ENCODE measurements around the gene EFL1.

DNA sequence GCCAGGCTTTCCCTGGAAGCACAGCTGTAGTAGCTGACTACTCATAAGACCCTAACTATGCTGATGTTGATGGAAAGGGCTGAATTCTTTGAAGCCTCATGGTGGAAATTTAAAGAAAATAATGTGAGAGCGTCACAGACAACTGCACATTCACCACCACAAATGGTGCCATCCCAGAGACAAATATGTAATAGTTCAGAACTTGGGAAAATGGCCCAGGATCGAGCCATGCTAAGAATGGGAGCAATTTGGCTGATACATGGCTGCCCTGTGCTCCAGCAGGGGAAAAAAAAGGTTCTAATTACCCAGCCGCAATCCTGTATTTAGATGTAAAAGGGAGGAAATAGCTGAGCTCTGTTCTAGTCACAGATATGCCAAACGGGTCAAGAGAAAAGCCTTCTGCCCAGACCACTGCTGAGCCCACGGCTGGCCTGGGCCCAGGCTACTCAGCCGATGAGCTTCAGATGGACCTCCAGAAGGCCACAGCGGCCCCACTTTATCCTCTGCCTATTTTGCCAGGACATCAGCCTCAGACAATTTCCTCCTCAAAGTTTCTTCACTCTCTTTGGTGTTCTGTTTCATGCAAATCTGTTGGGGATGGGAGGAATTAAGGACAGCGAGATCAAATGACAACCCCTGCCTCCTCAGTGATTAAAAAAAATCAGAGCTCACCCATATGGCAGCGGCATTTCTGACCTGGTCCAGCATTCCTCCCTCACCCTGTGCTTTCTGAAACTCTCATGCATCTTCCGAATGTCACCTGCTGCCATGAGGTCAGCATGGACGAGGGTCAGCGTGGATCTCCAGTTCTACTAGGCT lies 162.2 kb downstream of the EFL1 start:
- no peak for TF ChIP-seq ZNF677 (tag by site-specific recombination; IDR thresholded peaks at IDR 0.05)
- TF ChIP-seq ZNF174 (tag by site-specific recombination; IDR thresholded peaks at IDR 0.05), result no peak
- no peak for TF ChIP-seq ZFP69B (tag by site-specific recombination; IDR thresholded peaks at IDR 0.05)
- TF ChIP-seq MYNN (tag by site-specific recombination; IDR thresholded peaks at IDR 0.05; ENCODE audit: borderline replicate concordance), result no peak
- no peak for TF ChIP-seq CTCF (tag by site-specific recombination; IDR thresholded peaks at IDR 0.05)
- TF ChIP-seq, protein P1, sequence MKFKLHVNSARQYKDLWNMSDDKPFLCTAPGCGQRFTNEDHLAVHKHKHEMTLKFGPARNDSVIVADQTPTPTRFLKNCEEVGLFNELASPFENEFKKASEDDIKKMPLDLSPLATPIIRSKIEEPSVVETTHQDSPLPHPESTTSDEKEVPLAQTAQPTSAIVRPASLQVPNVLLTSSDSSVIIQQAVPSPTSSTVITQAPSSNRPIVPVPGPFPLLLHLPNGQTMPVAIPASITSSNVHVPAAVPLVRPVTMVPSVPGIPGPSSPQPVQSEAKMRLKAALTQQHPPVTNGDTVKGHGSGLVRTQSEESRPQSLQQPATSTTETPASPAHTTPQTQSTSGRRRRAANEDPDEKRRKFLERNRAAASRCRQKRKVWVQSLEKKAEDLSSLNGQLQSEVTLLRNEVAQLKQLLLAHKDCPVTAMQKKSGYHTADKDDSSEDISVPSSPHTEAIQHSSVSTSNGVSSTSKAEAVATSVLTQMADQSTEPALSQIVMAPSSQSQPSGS (tag by site-specific recombination; IDR thresholded peaks at IDR 0.05; ENCODE audit: low read depth), result no peak
- no peak for TF ChIP-seq ZBTB17 (tag by site-specific recombination; IDR thresholded peaks at IDR 0.05)
- TF ChIP-seq OVOL3 (tag by site-specific recombination; IDR thresholded peaks at IDR 0.05), result no peak
- TF ChIP-seq ZBTB21 (tag by site-specific recombination; IDR thresholded peaks at IDR 0.05), result no peak
- no peak for TF ChIP-seq ZNF76 (tag by site-specific recombination; IDR thresholded peaks at IDR 0.05; ENCODE audit: borderline replicate concordance, low read depth)
